Measurements from ENCODE around the gene IGSF3.
"Not testable (repeated sequence)": the region's sequence is repeated elsewhere in the genome, so short reads cannot be mapped to it uniquely, and the experiment has no call there.

GRCh38 chr1:116645802-116646672 is 21.5 kb downstream of the IGSF3 start:
- TF ChIP-seq, protein P1, sequence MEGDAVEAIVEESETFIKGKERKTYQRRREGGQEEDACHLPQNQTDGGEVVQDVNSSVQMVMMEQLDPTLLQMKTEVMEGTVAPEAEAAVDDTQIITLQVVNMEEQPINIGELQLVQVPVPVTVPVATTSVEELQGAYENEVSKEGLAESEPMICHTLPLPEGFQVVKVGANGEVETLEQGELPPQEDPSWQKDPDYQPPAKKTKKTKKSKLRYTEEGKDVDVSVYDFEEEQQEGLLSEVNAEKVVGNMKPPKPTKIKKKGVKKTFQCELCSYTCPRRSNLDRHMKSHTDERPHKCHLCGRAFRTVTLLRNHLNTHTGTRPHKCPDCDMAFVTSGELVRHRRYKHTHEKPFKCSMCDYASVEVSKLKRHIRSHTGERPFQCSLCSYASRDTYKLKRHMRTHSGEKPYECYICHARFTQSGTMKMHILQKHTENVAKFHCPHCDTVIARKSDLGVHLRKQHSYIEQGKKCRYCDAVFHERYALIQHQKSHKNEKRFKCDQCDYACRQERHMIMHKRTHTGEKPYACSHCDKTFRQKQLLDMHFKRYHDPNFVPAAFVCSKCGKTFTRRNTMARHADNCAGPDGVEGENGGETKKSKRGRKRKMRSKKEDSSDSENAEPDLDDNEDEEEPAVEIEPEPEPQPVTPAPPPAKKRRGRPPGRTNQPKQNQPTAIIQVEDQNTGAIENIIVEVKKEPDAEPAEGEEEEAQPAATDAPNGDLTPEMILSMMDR (IDR thresholded peaks at IDR 0.05), result not testable (repeated sequence)
- not testable (repeated sequence) for TF ChIP-seq EP300 (IDR thresholded peaks at IDR 0.05)
